ENCODE data around the gene ARHGEF16. TPM values are rescaled to one million over a fixed set of nuclear protein-coding genes. Genes with fewer than 3 reads are reported as not detected.

Gene ARHGEF16
- total RNA-seq, 4 donors from 2014 or later = 8.4 to 24.6 (median 22.4) TPM

GRCh38 chr1:3506943-3507342, 52.5 kb downstream of the ARHGEF16 start:
- TF ChIP-seq, protein P1, sequence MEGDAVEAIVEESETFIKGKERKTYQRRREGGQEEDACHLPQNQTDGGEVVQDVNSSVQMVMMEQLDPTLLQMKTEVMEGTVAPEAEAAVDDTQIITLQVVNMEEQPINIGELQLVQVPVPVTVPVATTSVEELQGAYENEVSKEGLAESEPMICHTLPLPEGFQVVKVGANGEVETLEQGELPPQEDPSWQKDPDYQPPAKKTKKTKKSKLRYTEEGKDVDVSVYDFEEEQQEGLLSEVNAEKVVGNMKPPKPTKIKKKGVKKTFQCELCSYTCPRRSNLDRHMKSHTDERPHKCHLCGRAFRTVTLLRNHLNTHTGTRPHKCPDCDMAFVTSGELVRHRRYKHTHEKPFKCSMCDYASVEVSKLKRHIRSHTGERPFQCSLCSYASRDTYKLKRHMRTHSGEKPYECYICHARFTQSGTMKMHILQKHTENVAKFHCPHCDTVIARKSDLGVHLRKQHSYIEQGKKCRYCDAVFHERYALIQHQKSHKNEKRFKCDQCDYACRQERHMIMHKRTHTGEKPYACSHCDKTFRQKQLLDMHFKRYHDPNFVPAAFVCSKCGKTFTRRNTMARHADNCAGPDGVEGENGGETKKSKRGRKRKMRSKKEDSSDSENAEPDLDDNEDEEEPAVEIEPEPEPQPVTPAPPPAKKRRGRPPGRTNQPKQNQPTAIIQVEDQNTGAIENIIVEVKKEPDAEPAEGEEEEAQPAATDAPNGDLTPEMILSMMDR (IDR thresholded peaks at IDR 0.05) = no peak
- no peak for TF ChIP-seq POLR2A (IDR thresholded peaks at IDR 0.05)
- 82 to 98% methylated on average over 6 of the region's 7 CpGs for WGBS, 2 donors
- Histone ChIP-seq H3K4me3 (no peak overlapping the region), H3K9me3 (no peaks in the 10 kb centered on the region), H3K4me1 (peaks cover 11 to 39% (median 14%) of the 10 kb centered on the region in 3 donors), H3K36me3 (peaks cover 0 to 59% (median 0%) of the 10 kb centered on the region in 3 donors), H3K27ac (no peak overlapping the region), H3K27me3 (no peaks in the 10 kb centered on the region)
- DNase-seq = no peak
- intact Hi-C loops (cut with DNase I) = no loop called here

DNA sequence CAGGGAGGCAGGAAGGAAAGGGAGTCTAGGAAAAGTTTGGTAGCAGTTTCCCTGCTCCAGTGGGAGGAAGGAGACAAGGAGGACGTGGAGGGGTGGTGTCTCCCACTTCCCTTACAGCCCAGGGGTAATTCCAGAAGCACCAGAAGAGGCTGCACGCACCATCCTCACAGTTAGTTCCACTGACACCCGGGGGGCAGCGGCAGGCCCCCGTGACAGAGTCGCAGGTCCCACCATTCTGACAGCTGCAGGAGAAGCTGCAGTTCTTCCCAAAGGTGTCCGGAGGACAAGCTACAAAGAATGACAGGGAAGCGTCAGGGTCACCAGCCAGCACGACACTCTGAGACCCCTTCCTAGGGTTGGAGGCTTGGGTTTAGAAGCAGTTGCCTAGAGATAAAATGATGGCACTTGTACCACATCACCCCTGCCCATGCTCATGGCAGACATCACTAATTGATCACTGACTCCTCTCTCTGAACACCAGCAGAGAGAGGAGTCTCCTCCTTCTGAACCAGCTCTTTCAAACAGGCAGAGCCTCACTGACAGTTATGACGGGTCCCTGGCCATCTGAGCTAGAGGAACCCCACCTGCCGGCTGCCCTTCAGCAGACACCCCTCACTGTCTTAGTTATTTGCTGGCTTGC, 53.3 kb downstream of the ARHGEF16 start:
- Histone ChIP-seq H3K9me3 (no peaks in the 10 kb centered on the region), H3K36me3 (peaks cover 0 to 67% (median 0%) of the 10 kb centered on the region in 3 donors), H3K4me1 (peaks cover 11 to 32% (median 14%) of the 10 kb centered on the region in 3 donors), H3K27ac (no peak overlapping the region), H3K27me3 (no peaks in the 10 kb centered on the region), H3K4me3 (no peak overlapping the region)
- TF ChIP-seq, protein P1 (IDR thresholded peaks at IDR 0.05) = no peak
- TF ChIP-seq POLR2A (IDR thresholded peaks at IDR 0.05) = no peak
- DNase-seq = no peak
- intact Hi-C loops (cut with DNase I) = no loop called here
- 70 to 82% methylated on average over 2 to 11 of the region's 11 CpGs for whole genome bisulfite sequencing, 2 donors

DNA sequence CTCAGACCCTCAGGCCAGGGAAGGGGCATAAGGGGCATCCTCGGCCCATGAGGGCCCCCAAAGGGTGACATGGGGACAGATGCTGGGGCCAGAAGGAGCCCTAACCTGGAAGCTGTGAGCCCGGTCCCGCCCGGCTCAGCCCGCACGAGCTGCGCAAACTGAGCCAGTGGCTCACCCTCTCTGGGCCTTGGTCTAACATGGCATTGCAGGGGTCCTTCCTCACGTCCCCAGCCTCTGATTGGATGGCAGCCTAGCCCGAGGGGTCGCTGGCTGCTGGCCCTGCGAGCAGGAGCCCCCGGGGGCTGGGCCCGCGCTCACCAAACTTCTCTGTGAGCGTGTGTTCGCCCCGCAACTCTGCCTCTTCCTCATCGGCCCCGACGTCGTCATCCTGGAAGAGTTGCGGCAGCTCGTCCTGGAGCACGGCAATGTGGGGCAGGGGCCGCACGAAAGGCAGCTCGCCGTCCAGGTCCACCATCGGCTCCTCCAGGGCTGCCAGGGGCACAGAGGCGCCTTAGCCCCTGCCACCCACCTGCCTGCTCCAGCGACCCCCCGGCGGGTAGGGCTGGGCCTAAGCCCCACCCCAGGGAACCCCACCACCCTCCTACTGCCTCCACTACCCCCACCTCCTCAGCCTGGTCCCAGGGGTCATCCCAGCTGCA, 54.4 kb downstream of the ARHGEF16 start:
- no peak overlapping the region for H3K4me3 ChIP-seq
- H3K27ac ChIP-seq = no peak overlapping the region
- 76% methylated on average over 5 of the region's 33 CpGs; no CpG with 5 or more reads in 1 of the 2 donors for WGBS, 2 donors
- H3K9me3 ChIP-seq = no peaks in the 10 kb centered on the region
- intact Hi-C loops (cut with DNase I) = no loop called here
- H3K36me3 ChIP-seq = peaks cover 0 to 73% (median 0%) of the 10 kb centered on the region in 3 donors
- H3K4me1 ChIP-seq = peaks cover 8 to 21% (median 12%) of the 10 kb centered on the region in 3 donors
- H3K27me3 ChIP-seq = no peaks in the 10 kb centered on the region
- DNase-seq = no peak
- TF ChIP-seq, protein P1 (IDR thresholded peaks at IDR 0.05) = no peak
- no peak for TF ChIP-seq POLR2A (IDR thresholded peaks at IDR 0.05)

GRCh38 chr1:3509721-3510120, 55.3 kb downstream of the ARHGEF16 start:
- no peak overlapping the region for H3K27ac ChIP-seq
- WGBS, 2 donors = 87 to 100% methylated on average over 1 to 3 of the region's 21 CpGs
- intact Hi-C loops (cut with DNase I) = no loop called here

More at GRCh38 chr1:3509721-3510120, 55.3 kb downstream of the ARHGEF16 start:
- H3K4me3 ChIP-seq = no peak overlapping the region
- H3K9me3 ChIP-seq = no peaks in the 10 kb centered on the region
- H3K27me3 ChIP-seq = no peaks in the 10 kb centered on the region
- peaks cover 0 to 78% (median 0%) of the 10 kb centered on the region in 3 donors for H3K36me3 ChIP-seq
- H3K4me1 ChIP-seq = peaks cover 0 to 12% (median 5%) of the 10 kb centered on the region in 3 donors
- DNase-seq = no peak
- TF ChIP-seq, protein P1 (IDR thresholded peaks at IDR 0.05) = no peak
- TF ChIP-seq POLR2A (IDR thresholded peaks at IDR 0.05) = no peak

Data from esophagus squamous epithelium (tissue), 5 donors.